ENCODE data around the gene ADGRG7. TPM values are rescaled to one million over a fixed set of nuclear protein-coding genes. Genes with fewer than 3 reads are reported as not detected.

Gene ADGRG7
- total and polyA plus RNA-seq, 2 of the 13 experiments (the other 11 are each of a cell fraction or from before 2014, with no cell fraction given): not detected

- TF ChIP-seq FOXP1 (IDR thresholded peaks at IDR 0.05) (no peak), FOXP1 (CRISPR knock-in tag; IDR thresholded peaks at IDR 0.05) (peak; percentile 32; the same call in 1 of the 2 replicates), FOXP4 (CRISPR knock-in tag; IDR thresholded peaks at IDR 0.05) (peak; percentile 23; the same call in 1 of the 2 replicates), NCOA5 (CRISPR knock-in tag; IDR thresholded peaks at IDR 0.05) (no peak), TEAD2 (CRISPR knock-in tag; IDR thresholded peaks at IDR 0.05) (no peak), STAT5B (CRISPR knock-in tag; IDR thresholded peaks at IDR 0.05) (no peak), MTF2 (CRISPR knock-in tag; IDR thresholded peaks at IDR 0.05; ENCODE audit: borderline replicate concordance) (no peak), XRCC5 (optimal IDR thresholded peaks at IDR 0.05; ENCODE audit: low read length) (no peak), ZNF235 (CRISPR knock-in tag; IDR thresholded peaks at IDR 0.05; ENCODE audit: borderline replicate concordance) (no peak), ZNF180 (CRISPR knock-in tag; IDR thresholded peaks at IDR 0.05; ENCODE audit: borderline replicate concordance, low read depth) (no peak), GRHL1 (CRISPR knock-in tag; conservative IDR thresholded peaks at IDR 0.05) (no peak), SMAD9 (CRISPR knock-in tag; IDR thresholded peaks at IDR 0.05) (no peak), ZNF331 (CRISPR knock-in tag; IDR thresholded peaks at IDR 0.05) (peak; percentile 40; the same call in 1 of the 2 replicates), THAP7 (CRISPR knock-in tag; IDR thresholded peaks at IDR 0.05) (no peak), ZNF407 (CRISPR knock-in tag; IDR thresholded peaks at IDR 0.05; ENCODE audit: not compliant biosample characterization) (no peak), ZNF776 (CRISPR knock-in tag; IDR thresholded peaks at IDR 0.05) (no peak), ZMYM4 (CRISPR knock-in tag; IDR thresholded peaks at IDR 0.05) (peak; percentile 29), CEBPG (CRISPR knock-in tag; IDR thresholded peaks at IDR 0.05) (no peak), DPF2 (CRISPR knock-in tag; IDR thresholded peaks at IDR 0.05; ENCODE audit: borderline replicate concordance, low read depth) (no peak)
Observed at GRCh38 chr3:100635273-100635701, 25.9 kb downstream of the ADGRG7 start (continued).
